ENCODE measurements around the gene NT5C2.

Gene NT5C2

DNA sequence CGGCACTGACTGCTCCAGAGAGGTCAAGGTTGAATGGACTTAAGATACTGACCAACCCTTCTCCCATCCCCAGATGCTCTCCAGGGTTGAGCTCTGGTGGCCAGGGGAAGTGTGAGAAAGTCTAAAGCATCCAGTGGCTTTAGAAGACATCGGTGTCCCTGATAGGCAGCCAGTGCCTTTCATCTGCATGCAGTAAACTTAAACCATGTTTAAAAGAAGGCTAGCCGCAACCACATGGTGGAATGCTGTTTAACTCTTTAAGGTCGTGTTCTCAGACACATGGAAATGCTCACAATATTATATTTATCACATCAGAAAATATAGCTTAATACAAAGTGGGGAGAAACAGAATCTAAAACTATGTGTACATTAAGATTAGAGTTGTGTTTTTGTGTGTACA lies 138.0 kb downstream of the NT5C2 start:
- Histone ChIP-seq H3K36me3 (ENCODE audit: insufficient read depth, low read length) (no peaks in the 10 kb centered on the region; the same call in 1 of the 2 replicates), H3K79me2 (ENCODE audit: insufficient read depth, low read length) (no peaks in the 10 kb centered on the region), H3K4me3 (ENCODE audit: low read depth in 1 of 2, low read length in 2 of 2) (no peak overlapping the region), H3K27me3 (ENCODE audit: insufficient read depth, low read length, poor library complexity) (no peaks in the 10 kb centered on the region), H2AFZ (ENCODE audit: low read depth, low read length) (no peak overlapping the region), H4K20me1 (ENCODE audit: insufficient read depth, low read length) (no peaks in the 10 kb centered on the region), H3K9ac (ENCODE audit: low read depth, low read length) (no peak overlapping the region), H3K4me1 (ENCODE audit: insufficient read depth, low read length) (peaks cover 27% of the 10 kb centered on the region), H3K27ac (ENCODE audit: low read length) (peak overlapping the region; percentile 37; the same call in 1 of the 2 replicates), H3K9me3 (ENCODE audit: insufficient read depth, low read length, severe bottlenecking) (no peaks in the 10 kb centered on the region), H3K4me2 (ENCODE audit: insufficient read depth, low read length) (no peak overlapping the region)
- TF ChIP-seq, protein P1, sequence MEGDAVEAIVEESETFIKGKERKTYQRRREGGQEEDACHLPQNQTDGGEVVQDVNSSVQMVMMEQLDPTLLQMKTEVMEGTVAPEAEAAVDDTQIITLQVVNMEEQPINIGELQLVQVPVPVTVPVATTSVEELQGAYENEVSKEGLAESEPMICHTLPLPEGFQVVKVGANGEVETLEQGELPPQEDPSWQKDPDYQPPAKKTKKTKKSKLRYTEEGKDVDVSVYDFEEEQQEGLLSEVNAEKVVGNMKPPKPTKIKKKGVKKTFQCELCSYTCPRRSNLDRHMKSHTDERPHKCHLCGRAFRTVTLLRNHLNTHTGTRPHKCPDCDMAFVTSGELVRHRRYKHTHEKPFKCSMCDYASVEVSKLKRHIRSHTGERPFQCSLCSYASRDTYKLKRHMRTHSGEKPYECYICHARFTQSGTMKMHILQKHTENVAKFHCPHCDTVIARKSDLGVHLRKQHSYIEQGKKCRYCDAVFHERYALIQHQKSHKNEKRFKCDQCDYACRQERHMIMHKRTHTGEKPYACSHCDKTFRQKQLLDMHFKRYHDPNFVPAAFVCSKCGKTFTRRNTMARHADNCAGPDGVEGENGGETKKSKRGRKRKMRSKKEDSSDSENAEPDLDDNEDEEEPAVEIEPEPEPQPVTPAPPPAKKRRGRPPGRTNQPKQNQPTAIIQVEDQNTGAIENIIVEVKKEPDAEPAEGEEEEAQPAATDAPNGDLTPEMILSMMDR (IDR thresholded peaks at IDR 0.05; ENCODE audit: borderline replicate concordance, extremely low read depth, low read length, poor library complexity, severe bottlenecking), result no peak
- TF ChIP-seq EZH2 (IDR thresholded peaks at IDR 0.05; ENCODE audit: borderline replicate concordance, low read depth, low read length, severe bottlenecking), result no peak
- no peak for ATAC-seq (ENCODE audit: insufficient read depth, low read depth)
- no peak for DNase-seq

- H3K9ac ChIP-seq (ENCODE audit: low read depth, low read length), result peak overlapping the region; percentile 49
- peak overlapping the region; percentile 84 for H3K4me2 ChIP-seq (ENCODE audit: insufficient read depth, low read length)
Observed at GRCh38 chr10:103054621-103055020, 138.5 kb downstream of the NT5C2 start.

GRCh38 chr10:103053659-103054581 lies 139.2 kb downstream of the NT5C2 start:
- Histone ChIP-seq H4K20me1 (ENCODE audit: insufficient read depth, low read length) (no peaks in the 10 kb centered on the region), H3K79me2 (ENCODE audit: insufficient read depth, low read length) (no peaks in the 10 kb centered on the region), H3K4me3 (ENCODE audit: low read depth in 1 of 2, low read length in 2 of 2) (peak overlapping the region; percentile 10 to 61; a peak in 3 of 4 replicates), H3K36me3 (ENCODE audit: insufficient read depth, low read length) (no peaks in the 10 kb centered on the region; the same call in 1 of the 2 replicates), H3K27ac (ENCODE audit: low read length) (peak overlapping the region; percentile 68), H3K9me3 (ENCODE audit: insufficient read depth, low read length, severe bottlenecking) (no peaks in the 10 kb centered on the region), H3K27me3 (ENCODE audit: insufficient read depth, low read length, poor library complexity) (no peaks in the 10 kb centered on the region), H3K9ac (ENCODE audit: low read depth, low read length) (peak overlapping the region; percentile 49), H3K4me1 (ENCODE audit: insufficient read depth, low read length) (peaks cover 27% of the 10 kb centered on the region), H3K4me2 (ENCODE audit: insufficient read depth, low read length) (peak overlapping the region; percentile 84), H2AFZ (ENCODE audit: low read depth, low read length) (peak overlapping the region; percentile 64)
- DNase-seq (peak; percentile 78), ATAC-seq (ENCODE audit: insufficient read depth, low read depth) (peak; percentile 91)
- no peak for TF ChIP-seq EZH2 (IDR thresholded peaks at IDR 0.05; ENCODE audit: borderline replicate concordance, low read depth, low read length, severe bottlenecking)
- TF ChIP-seq, protein P1 (IDR thresholded peaks at IDR 0.05; ENCODE audit: borderline replicate concordance, extremely low read depth, low read length, poor library complexity, severe bottlenecking), result peak; percentile 51

More at GRCh38 chr10:103054621-103055020, 138.5 kb downstream of the NT5C2 start:
- Histone ChIP-seq H3K27me3 (ENCODE audit: insufficient read depth, low read length, poor library complexity) (no peaks in the 10 kb centered on the region), H3K9me3 (ENCODE audit: insufficient read depth, low read length, severe bottlenecking) (no peaks in the 10 kb centered on the region), H4K20me1 (ENCODE audit: insufficient read depth, low read length) (no peaks in the 10 kb centered on the region), H3K79me2 (ENCODE audit: insufficient read depth, low read length) (no peaks in the 10 kb centered on the region), H3K36me3 (ENCODE audit: insufficient read depth, low read length) (no peaks in the 10 kb centered on the region; the same call in 1 of the 2 replicates), H3K4me1 (ENCODE audit: insufficient read depth, low read length) (peaks cover 27% of the 10 kb centered on the region), H3K4me3 (ENCODE audit: low read depth in 1 of 2, low read length in 2 of 2) (peak overlapping the region in 1 of 2 experiments; percentile 61; a peak in 1 of 4 replicates), H3K27ac (ENCODE audit: low read length) (peak overlapping the region; percentile 68), H2AFZ (ENCODE audit: low read depth, low read length) (0 out of 2 replicates have a peak overlapping the region, but pooled peaks have one; percentile 13)
- peak; percentile 18; the same call in 1 of the 3 replicates for ATAC-seq (ENCODE audit: insufficient read depth, low read depth)
- no peak for TF ChIP-seq EZH2 (IDR thresholded peaks at IDR 0.05; ENCODE audit: borderline replicate concordance, low read depth, low read length, severe bottlenecking)
- TF ChIP-seq, protein P1 (IDR thresholded peaks at IDR 0.05; ENCODE audit: borderline replicate concordance, extremely low read depth, low read length, poor library complexity, severe bottlenecking), result no peak
- DNase-seq, result no peak

Data from DND-41 (cell line).